Lung (tissue), 12 donors: Measurements from ENCODE around the gene DIS3L2. TPM values are rescaled to one million over a fixed set of nuclear protein-coding genes. Genes with fewer than 3 reads are reported as not detected.

Experiments
- ATAC-seq: fragments of 200-7000 bp; cut with Tn5 transposase; one replicate; pipeline ENCODE4 v1.9.1; 2020; ENCODE audit warnings: moderate number of reproducible peaks; ENCODE audit not compliant: insufficient read depth, low FRiP score
- DNase-seq, 3 donors: peaks; one replicate each; pipeline ENCODE4 v3.0.0-alpha.2; 2013 to 2017
- H3K27ac ChIP-seq, 2 donors: one replicate each; pipeline ENCODE4 v1.5.1; 2013; ENCODE audit warnings: mild to moderate bottlenecking in 2 of 2, moderate library complexity in 2 of 2, control low read depth in 1 of 2, inconsistent platforms in 1 of 2, low read depth in 1 of 2, low read length in 1 of 2
- H3K27me3 ChIP-seq, 3 donors: one replicate each; pipeline ENCODE4 v1.5.1; 2013; ENCODE audit warnings: low read length in 2 of 3; ENCODE audit not compliant: control insufficient read depth in 3 of 3, insufficient read depth in 3 of 3
- H3K36me3 ChIP-seq, 4 donors: one replicate each; pipeline ENCODE4 v1.5.1; 2013; ENCODE audit warnings: low read length in 4 of 4, mild to moderate bottlenecking in 1 of 4, moderate library complexity in 1 of 4; ENCODE audit not compliant: control insufficient read depth in 4 of 4, insufficient read depth in 4 of 4
- H3K4me1 ChIP-seq, 5 donors: one replicate each; pipeline ENCODE4 v1.5.1; 2013; ENCODE audit warnings: low read length in 5 of 5, mild to moderate bottlenecking in 2 of 5, moderate library complexity in 1 of 5; ENCODE audit not compliant: control insufficient read depth in 5 of 5, insufficient read depth in 5 of 5
- H3K4me3 ChIP-seq: one replicate; pipeline ENCODE4 v1.5.1; 2013; ENCODE audit warnings: mild to moderate bottlenecking, control low read depth, moderate library complexity
- H3K9ac ChIP-seq, 2 donors: one replicate each; pipeline ENCODE4 v1.5.1; 2013; ENCODE audit warnings: low read length in 2 of 2, control low read depth in 1 of 2; ENCODE audit not compliant: insufficient read depth in 1 of 2
- H3K9me3 ChIP-seq, 4 donors: one replicate each; pipeline ENCODE4 v1.5.1; 2013; ENCODE audit warnings: low read length in 3 of 4, mild to moderate bottlenecking in 1 of 4, moderate library complexity in 1 of 4; ENCODE audit not compliant: control insufficient read depth in 4 of 4, insufficient read depth in 3 of 4
- CTCF ChIP-seq: IDR thresholded peaks from 2 replicates; pipeline ENCODE4 v1.5.1; 2012; ENCODE audit warnings: mild to moderate bottlenecking; ENCODE audit errors: control extremely low read depth, extremely low read depth
- WGBS, 2 donors: extraction: QIAGEN DNeasy Blood & Tissue Kit; methylation state at CpG; one replicate each; pipeline ENCODE4 v1.1.7; 2013; 5-methylcytosine and 5-hydroxymethylcytosine counted together
- polyA plus RNA-seq, 2 donors: library from polyadenylated mRNA; stranded (reverse); fragments of 200-250 nt; gene quantifications; one replicate each; pipeline ENCODE4 v1.2.1, GENCODE V29; 2013
- total RNA-seq, 2 donors: library from RNA; depleted of rRNA in 1 of 2; stranded (reverse); fragments of >200 nt in 1 of 2; gene quantifications; one replicate each; pipeline ENCODE4 v1.2.1, GENCODE V29; 2014 to 2021
- donor health status: control.
- donor health status: control.
- donor health status: Bipolar disorder and iron deficiency.
- donor health status: healthy.
- donor health status: DM: yes; HTN: yes; CAD: no.

The DIS3L2 gene
- total and polyA plus RNA-seq, 4 donors, result 12.7 to 41.0 (median 31.1) TPM

GRCh38 chr2:232351686-232352510 is 390.4 kb downstream of the DIS3L2 start:
- no peak overlapping the region for H3K9ac ChIP-seq
- no peak for TF ChIP-seq CTCF
- WGBS, 2 donors, result 17 to 27% methylated on average over 70 to 73 of the region's 73 CpGs
- no peak for ATAC-seq
- H3K9me3 ChIP-seq, result peaks cover 0 to 6% (median 0%) of the 10 kb centered on the region in 4 donors
- H3K4me3 ChIP-seq, result no peak overlapping the region
- no peak overlapping the region for H3K27ac ChIP-seq
- peaks cover 0 to 13% (median 0%) of the 10 kb centered on the region in 5 donors for H3K4me1 ChIP-seq
- H3K36me3 ChIP-seq, result no peaks in the 10 kb centered on the region
- no peak for DNase-seq
- H3K27me3 ChIP-seq, result peaks cover 10 to 37% (median 28%) of the 10 kb centered on the region in 3 donors

DNA sequence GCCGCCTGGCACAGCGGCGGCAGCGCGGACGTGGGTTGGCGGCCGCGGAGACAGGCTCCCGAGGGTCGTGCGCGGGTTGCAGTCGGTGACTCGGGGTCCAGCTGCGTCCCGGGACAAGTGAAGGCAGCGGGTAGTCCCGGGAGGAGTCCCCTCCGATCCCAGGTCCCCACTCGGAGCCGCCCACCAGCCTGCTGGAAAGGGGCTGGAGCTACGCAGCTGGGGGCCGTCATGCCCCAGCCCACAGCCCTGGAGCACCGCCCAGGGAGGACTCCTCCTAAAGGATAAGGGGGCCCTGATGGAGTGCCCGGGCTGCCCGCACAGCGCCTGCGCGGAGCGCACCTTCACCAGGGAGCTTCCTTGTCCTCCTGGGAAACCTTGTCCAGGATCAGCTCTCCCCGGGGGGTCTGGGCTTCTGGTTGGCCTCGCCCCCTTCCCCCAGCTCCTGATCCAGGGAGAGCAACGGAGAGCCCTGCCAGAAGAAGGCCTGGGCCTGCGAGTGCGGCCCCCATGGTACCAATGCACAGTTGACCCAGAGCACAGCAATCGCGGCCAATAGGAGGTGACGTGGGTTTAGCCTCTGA is 391.1 kb downstream of the DIS3L2 start:
- Histone ChIP-seq H3K9ac (no peak overlapping the region), H3K4me3 (no peak overlapping the region), H3K9me3 (peaks cover 0 to 5% (median 0%) of the 10 kb centered on the region in 4 donors), H3K27ac (no peak overlapping the region), H3K36me3 (no peaks in the 10 kb centered on the region), H3K4me1 (peaks cover 0 to 13% (median 0%) of the 10 kb centered on the region in 5 donors), H3K27me3 (peaks cover 10 to 37% (median 28%) of the 10 kb centered on the region in 3 donors)
- 48 to 59% methylated on average over 35 to 39 of the region's 39 CpGs for WGBS, 2 donors
- no peak for DNase-seq
- no peak for ATAC-seq
- TF ChIP-seq CTCF, result no peak

DNA sequence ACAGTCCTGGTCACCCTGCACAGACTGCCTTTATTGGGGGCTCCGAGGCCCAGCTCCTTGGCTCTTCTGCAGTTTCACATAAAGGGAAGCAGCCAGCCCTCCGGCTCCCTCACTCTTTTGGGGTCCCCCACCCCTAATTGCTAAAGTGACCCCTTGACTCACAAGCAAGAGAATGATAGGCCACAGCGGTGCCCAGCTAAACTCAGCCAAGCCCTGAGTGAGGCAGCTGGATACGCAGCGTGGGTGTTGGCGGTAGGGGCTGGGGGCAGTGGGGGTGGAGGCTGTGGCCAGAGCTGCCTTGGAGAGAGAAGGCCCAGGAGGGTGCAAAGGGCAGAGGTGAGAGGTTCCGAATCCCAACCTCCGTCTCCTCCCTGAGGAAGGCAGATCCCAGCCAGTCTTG is 391.6 kb downstream of the DIS3L2 start:
- 88 to 91% methylated on average over 8 of the region's 8 CpGs for WGBS, 2 donors
- Histone ChIP-seq H3K9ac (no peak overlapping the region), H3K4me3 (no peak overlapping the region), H3K4me1 (peaks cover 0 to 13% (median 0%) of the 10 kb centered on the region in 5 donors), H3K9me3 (peaks cover 0 to 5% (median 0%) of the 10 kb centered on the region in 4 donors), H3K27ac (no peak overlapping the region), H3K27me3 (peaks cover 10 to 37% (median 28%) of the 10 kb centered on the region in 3 donors), H3K36me3 (no peaks in the 10 kb centered on the region)
- TF ChIP-seq CTCF, result no peak
- DNase-seq, result no peak
- ATAC-seq, result no peak
